HepG2 (cell line): ENCODE data around the gene NFATC3. TPM values are rescaled to one million over a fixed set of nuclear protein-coding genes. Genes with fewer than 3 reads are reported as not detected.
A peak's percentile ranks its signal among the peaks of the same experiment; 100 is the strongest.

Experiments
- BCL3 ChIP-seq: sonication (generic); formaldehyde crosslinking; IDR thresholded peaks from 2 replicates; pipeline ENCODE4 v1.5.1; 2020; ENCODE audit warnings: mild to moderate bottlenecking, missing genetic modification reagents, moderate library complexity
- BHLHE40 ChIP-seq: IDR thresholded peaks from 2 replicates; pipeline ENCODE4 v1.6.1; 2011; ENCODE audit warnings: low read length, improper control_type of control experiment
- CBFB ChIP-seq: sonication (generic); formaldehyde crosslinking; IDR thresholded peaks from 2 replicates; pipeline ENCODE4 v1.4.0; 2020; ENCODE audit warnings: missing genetic modification reagents
- ELF1 ChIP-seq: sonication (generic); formaldehyde crosslinking; IDR thresholded peaks from 2 replicates; pipeline ENCODE4 v1.4.0; 2020; ENCODE audit warnings: missing genetic modification reagents
- ESRRA ChIP-seq: sonication (generic); formaldehyde crosslinking; IDR thresholded peaks from 2 replicates; pipeline ENCODE4 v1.5.1; 2020; ENCODE audit warnings: mild to moderate bottlenecking, low read depth, missing genetic modification reagents
- FOSL1 ChIP-seq: sonication (generic); formaldehyde crosslinking; IDR thresholded peaks from 2 replicates; pipeline ENCODE4 v1.9.0; 2021; ENCODE audit warnings: missing genetic modification reagents, borderline replicate concordance
- HDAC1 ChIP-seq: sonication (generic); formaldehyde crosslinking; IDR thresholded peaks from 2 replicates; pipeline ENCODE4 v1.5.1; 2020; ENCODE audit warnings: mild to moderate bottlenecking, missing genetic modification reagents
- HMGXB3 ChIP-seq: sonication (generic); formaldehyde crosslinking; IDR thresholded peaks from 2 replicates; pipeline ENCODE4 v1.4.0; 2020; ENCODE audit warnings: missing genetic modification reagents, borderline replicate concordance
- MAX ChIP-seq: IDR thresholded peaks from 2 replicates; pipeline ENCODE4 v1.6.1; 2012; ENCODE audit warnings: inconsistent platforms
- POLR2A ChIP-seq, 2 experiments: IDR thresholded peaks; 2 replicates each; pipeline ENCODE4 v1.6.1; 2011; ENCODE audit warnings: low read depth in 2 of 2, low read length in 2 of 2, mild to moderate bottlenecking in 1 of 2, moderate library complexity in 1 of 2; ENCODE audit not compliant: insufficient read depth in 1 of 2
- SNAPC4 ChIP-seq: sonication (generic); formaldehyde crosslinking; IDR thresholded peaks from 2 replicates; pipeline ENCODE4 v1.4.0; 2020; ENCODE audit warnings: mild to moderate bottlenecking, missing genetic modification reagents
- SUZ12 ChIP-seq: fragments of 150-350 bp; IDR thresholded peaks from 2 replicates; pipeline ENCODE4 v1.6.1; 2014; ENCODE audit warnings: low read depth, low read length
- ZBTB38 ChIP-seq: sonication (generic); formaldehyde crosslinking; IDR thresholded peaks from 2 replicates; pipeline ENCODE4 v1.5.1; 2020; ENCODE audit warnings: mild to moderate bottlenecking, missing genetic modification reagents
- ZNF24 ChIP-seq: fragments of 450-650 bp; IDR thresholded peaks from 2 replicates; pipeline ENCODE4 v1.6.1; 2017; ENCODE audit warnings: antibody characterized with exemption, mild to moderate bottlenecking
- ZNF441 ChIP-seq: sonication (generic); formaldehyde crosslinking; IDR thresholded peaks from 2 replicates; pipeline ENCODE4 v1.7.0; 2021; ENCODE audit warnings: missing genetic modification reagents, borderline replicate concordance
- ZNF468 ChIP-seq: sonication (generic); formaldehyde crosslinking; IDR thresholded peaks from 2 replicates; pipeline ENCODE4 v1.8.0; 2022; ENCODE audit warnings: mild to moderate bottlenecking, moderate library complexity, missing genetic modification reagents
- ZNF597 ChIP-seq: sonication (generic); formaldehyde crosslinking; IDR thresholded peaks from 2 replicates; pipeline ENCODE4 v1.5.0; 2020; ENCODE audit warnings: missing genetic modification reagents
- ZNF788 ChIP-seq: sonication (generic); formaldehyde crosslinking; IDR thresholded peaks from 2 replicates; pipeline ENCODE4 v1.5.0; 2020; ENCODE audit warnings: mild to moderate bottlenecking, missing genetic modification reagents, borderline replicate concordance
- ZNF790 ChIP-seq: sonication (generic); formaldehyde crosslinking; IDR thresholded peaks from 2 replicates; pipeline ENCODE4 v1.8.0; 2022; ENCODE audit warnings: missing genetic modification reagents, mild to moderate bottlenecking, borderline replicate concordance
- ZNF816 ChIP-seq: sonication (generic); formaldehyde crosslinking; IDR thresholded peaks from 2 replicates; pipeline ENCODE4 v1.8.0; 2022; ENCODE audit warnings: missing genetic modification reagents, mild to moderate bottlenecking, borderline replicate concordance
- polyA plus RNA-seq, 8 experiments: library from polyadenylated mRNA; depleted of rRNA in 3 of 8; stranded (reverse) in 7 of 8; unstranded in 1 of 8; fragments of >200 nt; fragmentation: Illumina TruSeq in 4 of 8; extraction: Trizol in 4 of 8; gene quantifications; 2 replicates each; pipeline versions ENCODE4 v1.2.1 to v1.2.3, GENCODE V29; 2011 to 2016; ENCODE audit warnings: low read depth in 4 of 8, missing spikeins in 1 of 8, mixed read lengths in 1 of 8; ENCODE audit not compliant: insufficient read depth in 1 of 8
- total RNA-seq, 5 experiments: library from RNA; depleted of rRNA; stranded (reverse); fragments of >200 nt; fragmentation: Illumina TruSeq; extraction: Trizol; gene quantifications; 2 replicates each; pipeline ENCODE4 v1.2.3, GENCODE V29; 2016; ENCODE audit warnings: low read depth in 1 of 5

NFATC3 gene
- total and polyA plus RNA-seq, 2 of the 13 experiments (the other 11 are each of a cell fraction or from before 2014, with no cell fraction given), result 52.6 to 62.7 TPM

DNA sequence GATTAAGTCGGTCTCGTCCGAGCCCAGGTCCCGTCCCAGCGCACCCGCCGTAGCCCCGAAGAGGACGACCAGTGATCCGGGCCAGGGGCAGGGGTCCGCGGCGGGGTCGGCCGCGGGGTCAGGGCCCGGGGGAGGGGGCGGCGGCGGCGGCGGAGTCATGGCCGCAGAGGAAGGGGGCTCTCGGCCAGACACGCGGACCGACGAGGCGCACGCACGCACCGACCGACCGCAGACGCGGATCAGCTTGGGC lies 150.6 kb downstream of the NFATC3 start, which contains the start of gene ESRP2 (continued):
- TF ChIP-seq SNAPC4 (CRISPR knock-in tag), result no peak
- TF ChIP-seq ESRRA (CRISPR knock-in tag), result peak; percentile 9; the same call in 1 of the 2 replicates
- TF ChIP-seq ZNF816, result no peak
- no peak for TF ChIP-seq HDAC1
- TF ChIP-seq CBFB (CRISPR knock-in tag), result no peak
- 0 out of 4 replicates have a peak, but pooled peaks of 1 of the 2 experiments have one; percentile 3 for TF ChIP-seq POLR2A (IDR thresholded peaks at IDR 0.05; ENCODE audit: insufficient read depth in 1 of 2, low read depth in 2 of 2, low read length in 2 of 2)
- TF ChIP-seq MAX, result no peak; the same call in 1 of the 2 replicates
- no peak for TF ChIP-seq ZNF597 (CRISPR knock-in tag)
- no peak for TF ChIP-seq SUZ12
- TF ChIP-seq HMGXB3, result no peak
- 0 out of 2 replicates have a peak, but pooled peaks have one; percentile 75 for TF ChIP-seq ZNF468
- no peak for TF ChIP-seq ELF1
- TF ChIP-seq ZNF790 (CRISPR knock-in tag), result no peak
- TF ChIP-seq ZNF788 (CRISPR knock-in tag), result peak; percentile 12; the same call in 1 of the 2 replicates
- TF ChIP-seq ZNF441 (CRISPR knock-in tag), result no peak
- TF ChIP-seq BCL3 (CRISPR knock-in tag), result no peak
- no peak for TF ChIP-seq FOSL1 (CRISPR knock-in tag)
- TF ChIP-seq ZBTB38 (CRISPR knock-in tag), result 0 out of 2 replicates have a peak, but pooled peaks have one; percentile 31
- TF ChIP-seq BHLHE40, result no peak
- TF ChIP-seq ZNF24, result no peak
